Measurements from ENCODE around the gene TMPRSS6. TPM values are rescaled to one million over a fixed set of nuclear protein-coding genes. Genes with fewer than 3 reads are reported as not detected.

TMPRSS6 gene
- total and polyA plus RNA-seq, 4 donors: 0.09 to 1.0 (median 0.69) TPM

GRCh38 chr22:37112084-37112728 lies 2.7 kb upstream of the TMPRSS6 start:
- no peak for TF ChIP-seq CTCF (IDR thresholded peaks at IDR 0.05; ENCODE audit: control extremely low read depth, extremely low read depth)
- DNase-seq (no peak), ATAC-seq (ENCODE audit: insufficient read depth, low FRiP score) (no peak)
- no peaks in the 10 kb centered on the region for H3K4me1 ChIP-seq (ENCODE audit: control insufficient read depth in 5 of 5, insufficient read depth in 5 of 5, low read length in 5 of 5)
- 73 to 84% methylated on average over 12 of the region's 12 CpGs for WGBS, 2 donors
- peaks cover 0 to 2% (median 0%) of the 10 kb centered on the region in 3 donors for H3K27me3 ChIP-seq (ENCODE audit: control insufficient read depth in 3 of 3, insufficient read depth in 3 of 3, low read length in 2 of 3)
- H3K36me3 ChIP-seq (ENCODE audit: control insufficient read depth in 4 of 4, insufficient read depth in 4 of 4, low read length in 4 of 4): no peaks in the 10 kb centered on the region
- H3K9ac ChIP-seq (ENCODE audit: insufficient read depth in 1 of 2, low read length in 2 of 2): no peak overlapping the region
- H3K4me3 ChIP-seq: no peak overlapping the region
- H3K27ac ChIP-seq (ENCODE audit: low read depth in 1 of 2, low read length in 1 of 2): no peak overlapping the region
- no peaks in the 10 kb centered on the region for H3K9me3 ChIP-seq (ENCODE audit: control insufficient read depth in 4 of 4, insufficient read depth in 3 of 4, low read length in 3 of 4)

GRCh38 chr22:37111156-37111717 lies 1.7 kb upstream of the TMPRSS6 start:
- no peaks in the 10 kb centered on the region for H3K36me3 ChIP-seq (ENCODE audit: control insufficient read depth in 4 of 4, insufficient read depth in 4 of 4, low read length in 4 of 4)
- no peak for TF ChIP-seq CTCF (IDR thresholded peaks at IDR 0.05; ENCODE audit: control extremely low read depth, extremely low read depth)
- H3K27ac ChIP-seq (ENCODE audit: low read depth in 1 of 2, low read length in 1 of 2): no peak overlapping the region
- 91 to 92% methylated on average over 13 of the region's 13 CpGs for WGBS, 2 donors
- peaks cover 0 to 2% (median 0%) of the 10 kb centered on the region in 3 donors for H3K27me3 ChIP-seq (ENCODE audit: control insufficient read depth in 3 of 3, insufficient read depth in 3 of 3, low read length in 2 of 3)
- DNase-seq (no peak), ATAC-seq (ENCODE audit: insufficient read depth, low FRiP score) (no peak)
- no peak overlapping the region for H3K4me3 ChIP-seq
- no peaks in the 10 kb centered on the region for H3K4me1 ChIP-seq (ENCODE audit: control insufficient read depth in 5 of 5, insufficient read depth in 5 of 5, low read length in 5 of 5)
- H3K9me3 ChIP-seq (ENCODE audit: control insufficient read depth in 4 of 4, insufficient read depth in 3 of 4, low read length in 3 of 4): no peaks in the 10 kb centered on the region
- no peak overlapping the region for H3K9ac ChIP-seq (ENCODE audit: insufficient read depth in 1 of 2, low read length in 2 of 2)

- DNase-seq (no peak), ATAC-seq (ENCODE audit: insufficient read depth, low FRiP score) (no peak)
Observed at GRCh38 chr22:37107816-37108621, 1.5 kb downstream of the TMPRSS6 start.

More at GRCh38 chr22:37107816-37108621, 1.5 kb downstream of the TMPRSS6 start:
- Histone ChIP-seq H3K9ac (ENCODE audit: insufficient read depth in 1 of 2, low read length in 2 of 2) (no peak overlapping the region), H3K27ac (ENCODE audit: low read depth in 1 of 2, low read length in 1 of 2) (no peak overlapping the region), H3K36me3 (ENCODE audit: control insufficient read depth in 4 of 4, insufficient read depth in 4 of 4, low read length in 4 of 4) (no peaks in the 10 kb centered on the region), H3K27me3 (ENCODE audit: control insufficient read depth in 3 of 3, insufficient read depth in 3 of 3, low read length in 2 of 3) (no peaks in the 10 kb centered on the region), H3K4me3 (no peak overlapping the region), H3K9me3 (ENCODE audit: control insufficient read depth in 4 of 4, insufficient read depth in 3 of 4, low read length in 3 of 4) (no peaks in the 10 kb centered on the region), H3K4me1 (ENCODE audit: control insufficient read depth in 5 of 5, insufficient read depth in 5 of 5, low read length in 5 of 5) (peaks cover 0 to 4% (median 0%) of the 10 kb centered on the region in 5 donors)
- TF ChIP-seq CTCF (IDR thresholded peaks at IDR 0.05; ENCODE audit: control extremely low read depth, extremely low read depth): no peak
- WGBS, 2 donors: 92 to 94% methylated on average over 18 of the region's 18 CpGs
